Measurements from ENCODE around the gene TXLNB.

The TXLNB gene

DNA sequence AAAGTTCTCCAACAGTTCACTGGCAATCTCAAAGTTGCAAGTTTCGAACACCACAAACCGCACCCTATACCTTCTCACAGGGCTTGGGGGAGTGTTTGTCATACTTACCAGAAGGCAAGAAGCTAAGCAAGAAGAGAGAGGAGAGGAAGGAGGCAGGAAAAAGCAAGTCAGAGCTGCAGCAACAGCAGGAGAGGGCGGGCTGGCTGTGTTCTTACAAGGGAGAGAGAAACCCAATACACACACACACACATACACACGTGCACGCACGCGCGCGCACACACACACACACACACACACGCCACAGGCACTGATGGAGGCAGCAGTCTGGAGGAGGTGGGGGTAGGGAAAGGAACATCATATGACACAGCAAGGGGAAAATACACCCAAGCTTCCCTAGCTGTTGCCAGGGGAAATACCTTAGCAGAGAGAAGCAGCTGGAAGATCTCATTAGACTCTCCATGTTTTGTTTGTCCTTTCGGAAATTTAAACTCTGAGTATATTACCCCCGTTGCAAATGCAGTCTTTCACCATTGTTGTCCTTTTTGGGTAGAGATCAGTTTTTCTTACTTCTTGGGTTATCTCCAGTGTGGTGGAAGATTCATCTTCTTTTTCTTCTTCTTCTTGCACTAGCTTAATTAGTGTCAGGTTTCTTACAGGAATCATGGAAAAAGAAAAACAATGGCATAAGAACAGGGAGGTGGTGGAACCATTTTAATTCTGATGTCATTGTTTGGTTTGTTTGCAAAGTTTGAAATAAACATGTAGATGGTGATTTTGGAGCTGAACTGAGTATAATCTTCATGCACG, at the start of gene TXLNB:
TSS of gene TXLNB (minus strand) at position 186 of the 807 bp plus-strand sequence. CDS start 3,099 bp downstream, outside the sequence.
- DNase-seq: peak; percentile 84
- ATAC-seq: peak; percentile 96

DNA sequence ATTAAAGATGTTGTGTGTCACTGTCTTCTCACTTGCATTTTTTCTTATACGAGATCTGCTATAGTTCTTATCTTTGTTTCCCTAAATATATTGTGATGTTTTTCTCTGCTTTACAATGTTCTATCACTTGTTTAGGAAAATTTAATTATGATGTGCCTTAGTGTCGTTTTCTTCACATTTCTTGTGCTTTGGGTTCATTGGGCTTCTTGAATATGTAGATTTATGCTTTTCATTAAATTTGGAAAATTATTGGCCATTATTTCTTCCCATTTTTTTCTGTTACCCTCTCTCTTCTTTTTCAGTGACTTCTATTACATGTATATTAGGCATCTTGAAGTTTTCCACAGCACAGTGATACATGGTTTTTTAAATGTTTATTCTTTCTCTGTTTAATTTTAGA, 49.3 kb upstream of the TXLNB start:
- ATAC-seq: no peak

GRCh38 chr6:139338795-139339194, 47.0 kb upstream of the TXLNB start:
- no peak for ATAC-seq

More for the DNA sequence above, 49.3 kb upstream of the TXLNB start:
- no peak for DNase-seq

GRCh38 chr6:139337830-139338229, 46.0 kb upstream of the TXLNB start:
- no peak for DNase-seq
- no peak for ATAC-seq

More at GRCh38 chr6:139338795-139339194, 47.0 kb upstream of the TXLNB start:
- no peak for DNase-seq

GRCh38 chr6:139337001-139337400, 45.2 kb upstream of the TXLNB start:
- ATAC-seq (no peak), DNase-seq (no peak)

GRCh38 chr6:139336488-139336887, 44.7 kb upstream of the TXLNB start:
- ATAC-seq: no peak

DNA sequence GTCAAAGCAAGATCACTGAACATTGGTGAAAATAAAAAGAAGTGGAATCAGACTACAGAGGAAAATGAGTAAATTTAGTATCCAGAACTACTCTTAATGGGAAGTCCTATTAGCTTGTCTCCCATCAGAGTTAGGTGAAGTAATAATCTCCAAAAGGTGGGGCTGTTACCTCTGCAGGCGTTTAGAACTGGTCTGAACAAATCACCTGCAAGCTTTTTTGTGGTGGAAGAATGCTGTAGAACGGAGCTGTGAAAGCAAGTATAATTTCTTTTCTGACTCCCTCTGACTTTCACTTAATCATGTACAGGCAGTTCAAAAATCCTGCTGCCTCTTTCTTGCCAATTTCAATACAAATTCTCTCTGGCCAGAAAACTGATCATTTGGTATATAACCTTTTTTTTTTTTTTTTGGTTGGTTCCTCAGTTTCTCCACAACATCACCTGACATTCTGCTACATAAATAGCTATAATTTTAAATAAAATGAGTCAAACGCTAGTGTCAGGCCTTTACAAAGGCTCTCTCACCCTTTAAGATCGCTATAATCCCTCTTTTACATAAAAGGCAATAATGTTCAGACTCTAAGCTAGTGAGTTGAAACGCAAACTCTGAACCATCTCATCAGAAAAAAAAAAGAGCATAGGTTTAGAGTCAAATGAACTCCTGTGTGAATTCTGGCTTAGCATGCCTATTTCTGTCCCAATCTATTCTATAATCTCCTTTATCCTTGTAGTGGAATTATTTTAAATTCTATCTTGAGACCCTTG, 43.8 kb upstream of the TXLNB start:
- DNase-seq (no peak), ATAC-seq (no peak)

More at GRCh38 chr6:139336488-139336887, 44.7 kb upstream of the TXLNB start:
- no peak for DNase-seq

GRCh38 chr6:139334806-139335446, 43.1 kb upstream of the TXLNB start:
- no peak for DNase-seq
- ATAC-seq: no peak

- DNase-seq (no peak), ATAC-seq (no peak)
Measured at GRCh38 chr6:139330826-139331500, 39.2 kb upstream of the TXLNB start.

- ATAC-seq (no peak), DNase-seq (no peak)
Measured at GRCh38 chr6:139330306-139330705, 38.5 kb upstream of the TXLNB start.

GRCh38 chr6:139329224-139329623, 37.4 kb upstream of the TXLNB start:
- DNase-seq: no peak
- ATAC-seq: no peak

- DNase-seq (no peak), ATAC-seq (no peak)
Measured at GRCh38 chr6:139327038-139327437, 35.2 kb upstream of the TXLNB start.

GRCh38 chr6:139325686-139326085, 33.9 kb upstream of the TXLNB start:
- no peak for ATAC-seq

GRCh38 chr6:139325125-139325524, 33.3 kb upstream of the TXLNB start:
- ATAC-seq (no peak), DNase-seq (no peak)

More at GRCh38 chr6:139325686-139326085, 33.9 kb upstream of the TXLNB start:
- no peak for DNase-seq

GRCh38 chr6:139324301-139324555, 32.4 kb upstream of the TXLNB start:
- no peak for ATAC-seq

DNA sequence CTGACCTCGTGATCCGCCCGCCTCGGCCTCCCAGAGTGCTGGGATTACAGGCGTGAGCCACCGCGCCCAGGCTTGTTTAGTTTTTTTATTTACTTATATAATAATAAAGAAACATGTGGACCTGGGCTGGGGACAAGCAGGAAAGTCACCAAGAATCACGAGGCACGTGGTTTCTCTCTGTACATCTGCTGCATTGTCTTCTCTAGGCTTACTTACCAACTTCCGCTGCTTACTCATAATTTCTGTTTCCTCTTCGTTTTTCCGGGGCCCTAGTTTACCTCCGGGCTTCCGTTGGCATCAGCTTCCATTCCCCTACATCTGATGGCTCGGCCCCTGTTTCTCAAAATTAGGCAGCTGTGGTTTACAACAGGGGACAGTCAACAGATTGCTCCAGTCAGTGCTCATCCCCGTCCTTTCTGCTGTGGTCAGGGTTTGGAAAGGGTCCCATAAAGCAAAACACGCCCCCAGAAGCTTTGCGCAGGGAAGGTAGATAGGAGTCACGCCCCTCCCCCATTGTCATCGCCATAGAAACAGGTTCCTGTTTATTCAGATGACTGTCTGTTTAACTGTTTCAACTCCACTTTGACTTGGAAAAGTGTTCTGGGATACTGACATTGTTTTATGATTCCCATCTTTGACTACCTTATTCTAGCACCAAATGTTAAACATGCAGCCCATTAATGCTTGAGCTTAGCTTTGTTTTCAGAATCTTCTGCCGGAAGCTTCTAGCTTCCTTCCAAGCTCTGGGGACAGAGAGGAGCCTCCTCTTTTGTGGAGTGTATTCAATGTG, 31.9 kb upstream of the TXLNB start:
- DNase-seq: peak; percentile 81
- ATAC-seq: peak; percentile 86

More at GRCh38 chr6:139324301-139324555, 32.4 kb upstream of the TXLNB start:
- DNase-seq: no peak

- DNase-seq (no peak), ATAC-seq (no peak)
Measured at GRCh38 chr6:139320081-139320480, 28.3 kb upstream of the TXLNB start.

- no peak for DNase-seq
- no peak for ATAC-seq
Measured at GRCh38 chr6:139316622-139317317, 25.0 kb upstream of the TXLNB start.

DNA sequence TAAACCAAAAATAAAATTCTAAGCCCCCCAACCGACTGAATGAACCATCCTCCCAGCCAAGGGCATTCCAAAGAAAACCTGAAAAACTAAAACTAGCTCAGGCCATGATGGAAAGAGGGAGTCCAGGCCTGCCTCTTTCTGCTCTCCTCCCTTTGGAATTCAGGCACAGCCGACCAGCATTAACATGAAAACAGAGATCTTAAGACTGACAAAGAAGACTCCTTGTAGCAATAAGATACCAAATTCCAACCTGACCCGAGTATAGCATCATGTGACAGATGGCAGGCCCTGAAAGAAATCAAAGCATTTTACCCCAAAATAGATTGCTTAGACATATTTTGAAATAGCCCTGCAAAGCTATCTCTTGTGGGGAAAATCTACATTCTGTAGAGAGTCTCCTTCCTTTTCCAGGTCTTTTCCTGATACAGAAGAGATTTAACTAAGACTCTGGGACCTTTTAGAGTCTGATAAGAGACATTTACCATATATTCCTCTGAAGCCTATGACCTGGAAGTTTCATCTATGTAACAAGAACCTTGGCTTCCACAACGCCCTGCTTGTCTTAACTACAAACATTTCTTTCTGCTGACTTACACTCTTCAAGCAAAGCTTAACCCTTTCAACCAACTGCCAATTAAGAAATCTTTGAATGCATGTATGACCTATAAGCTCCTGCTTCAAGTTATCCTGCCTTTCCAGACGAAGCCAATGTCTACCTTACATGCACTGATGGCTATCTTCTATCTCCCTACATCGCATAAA, 22.2 kb upstream of the TXLNB start:
- DNase-seq: no peak
- no peak for ATAC-seq

DNA sequence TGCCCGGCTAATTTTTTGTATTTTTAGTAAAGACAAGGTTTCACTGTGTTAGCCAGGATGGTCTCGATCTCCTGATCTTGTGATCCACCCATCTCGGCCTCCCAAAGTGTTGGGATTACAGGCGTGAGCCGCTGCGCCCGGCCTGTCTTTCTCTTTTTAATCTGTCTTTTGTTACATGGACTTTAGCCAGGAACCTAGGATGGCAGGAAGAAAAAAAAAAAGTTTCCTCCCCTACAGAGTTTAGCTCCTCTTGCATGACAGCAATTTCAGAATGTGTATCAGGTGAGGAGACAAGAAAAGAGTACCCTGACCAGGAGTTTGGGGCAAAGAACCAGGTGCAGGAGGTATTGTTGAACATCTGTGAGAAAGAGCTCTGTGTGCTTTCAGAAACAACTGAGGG, 21.4 kb upstream of the TXLNB start:
- no peak for ATAC-seq
- no peak for DNase-seq

Data from stimulated activated naive CD8-positive, alpha-beta T cell treated with anti-CD3 and anti-CD28 coated beads, Interleukin-15, Interleukin-2, amounts not matched to agents 100 U/mL and 50 U/mL, for 24 hours (primary cell).